ENCODE data around the gene C1QTNF9B. TPM values are rescaled to one million over a fixed set of nuclear protein-coding genes. Genes with fewer than 3 reads are reported as not detected.

The C1QTNF9B gene
- total and polyA plus RNA-seq, 2 of the 13 experiments (the other 11 are each of a cell fraction or from before 2014, with no cell fraction given): not detected

DNA sequence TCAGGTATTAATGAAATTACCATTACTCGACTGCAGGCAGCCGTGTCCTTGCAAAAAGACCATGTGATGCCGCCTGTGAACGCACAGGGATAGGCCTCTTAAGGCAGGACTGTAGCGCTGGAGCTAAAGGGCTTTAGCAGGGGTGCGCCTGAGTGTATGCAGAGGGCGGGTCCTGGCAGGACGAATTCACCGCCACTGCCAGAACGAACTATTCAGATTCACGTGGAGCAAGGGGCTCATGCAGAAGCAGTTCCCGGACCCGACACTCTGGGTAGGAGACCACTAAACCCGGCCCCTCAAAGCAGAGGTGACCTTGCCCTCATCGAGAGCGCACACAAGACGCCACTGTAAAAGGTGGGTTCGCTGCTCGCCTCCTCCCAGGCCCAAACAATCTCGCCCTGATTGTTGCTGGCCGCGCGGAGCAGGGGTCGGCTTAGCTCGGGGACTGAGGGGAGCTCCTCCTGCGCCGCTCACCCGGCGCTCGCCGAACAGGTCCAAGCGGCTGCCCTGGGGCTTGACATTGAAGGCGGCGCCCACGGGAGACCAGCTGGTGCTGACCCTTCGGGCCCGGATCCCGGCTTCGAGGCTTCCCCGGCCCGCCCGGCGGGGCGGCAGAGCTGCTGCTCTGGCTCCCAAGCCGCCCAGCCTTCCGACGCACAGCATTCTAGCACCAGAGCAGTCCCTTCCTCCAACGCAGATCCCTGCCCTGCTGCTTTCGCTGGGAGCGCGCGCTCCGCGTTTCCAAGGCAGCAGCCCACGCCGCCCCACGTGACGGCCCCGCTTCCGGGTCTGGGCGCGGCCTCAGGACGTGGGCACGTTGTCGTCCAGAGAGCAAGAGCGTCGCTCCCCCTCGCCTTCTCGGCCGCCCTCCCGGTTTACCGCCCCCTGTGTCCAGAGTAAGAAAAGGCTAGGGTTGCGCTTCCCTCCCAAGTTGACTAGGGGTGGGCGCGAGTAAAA is 8.4 kb downstream of the C1QTNF9B start, which contains the start of gene MIPEP (continued):
- TF ChIP-seq ZFX (CRISPR knock-in tag; IDR thresholded peaks at IDR 0.05; ENCODE audit: low read depth): peak; percentile 55
- peak; percentile 96 for TF ChIP-seq RFX3 (CRISPR knock-in tag; IDR thresholded peaks at IDR 0.05)
- no peak; the same call in 1 of the 2 replicates for TF ChIP-seq EHMT2 (IDR thresholded peaks at IDR 0.05; ENCODE audit: borderline replicate concordance, low read depth, low read length)
- no peak for TF ChIP-seq ZNF720 (CRISPR knock-in tag; IDR thresholded peaks at IDR 0.05)
- peak; percentile 88 for TF ChIP-seq SP4 (CRISPR knock-in tag; IDR thresholded peaks at IDR 0.05)
- TF ChIP-seq HDAC2 (CRISPR knock-in tag; IDR thresholded peaks at IDR 0.05): peak; percentile 87
- TF ChIP-seq, protein P1, sequence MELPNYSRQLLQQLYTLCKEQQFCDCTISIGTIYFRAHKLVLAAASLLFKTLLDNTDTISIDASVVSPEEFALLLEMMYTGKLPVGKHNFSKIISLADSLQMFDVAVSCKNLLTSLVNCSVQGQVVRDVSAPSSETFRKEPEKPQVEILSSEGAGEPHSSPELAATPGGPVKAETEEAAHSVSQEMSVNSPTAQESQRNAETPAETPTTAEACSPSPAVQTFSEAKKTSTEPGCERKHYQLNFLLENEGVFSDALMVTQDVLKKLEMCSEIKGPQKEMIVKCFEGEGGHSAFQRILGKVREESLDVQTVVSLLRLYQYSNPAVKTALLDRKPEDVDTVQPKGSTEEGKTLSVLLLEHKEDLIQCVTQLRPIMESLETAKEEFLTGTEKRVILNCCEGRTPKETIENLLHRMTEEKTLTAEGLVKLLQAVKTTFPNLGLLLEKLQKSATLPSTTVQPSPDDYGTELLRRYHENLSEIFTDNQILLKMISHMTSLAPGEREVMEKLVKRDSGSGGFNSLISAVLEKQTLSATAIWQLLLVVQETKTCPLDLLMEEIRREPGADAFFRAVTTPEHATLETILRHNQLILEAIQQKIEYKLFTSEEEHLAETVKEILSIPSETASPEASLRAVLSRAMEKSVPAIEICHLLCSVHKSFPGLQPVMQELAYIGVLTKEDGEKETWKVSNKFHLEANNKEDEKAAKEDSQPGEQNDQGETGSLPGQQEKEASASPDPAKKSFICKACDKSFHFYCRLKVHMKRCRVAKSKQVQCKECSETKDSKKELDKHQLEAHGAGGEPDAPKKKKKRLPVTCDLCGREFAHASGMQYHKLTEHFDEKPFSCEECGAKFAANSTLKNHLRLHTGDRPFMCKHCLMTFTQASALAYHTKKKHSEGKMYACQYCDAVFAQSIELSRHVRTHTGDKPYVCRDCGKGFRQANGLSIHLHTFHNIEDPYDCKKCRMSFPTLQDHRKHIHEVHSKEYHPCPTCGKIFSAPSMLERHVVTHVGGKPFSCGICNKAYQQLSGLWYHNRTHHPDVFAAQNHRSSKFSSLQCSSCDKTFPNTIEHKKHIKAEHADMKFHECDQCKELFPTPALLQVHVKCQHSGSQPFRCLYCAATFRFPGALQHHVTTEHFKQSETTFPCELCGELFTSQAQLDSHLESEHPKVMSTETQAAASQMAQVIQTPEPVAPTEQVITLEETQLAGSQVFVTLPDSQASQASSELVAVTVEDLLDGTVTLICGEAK (IDR thresholded peaks at IDR 0.05): no peak
- TF ChIP-seq, protein P1 (CRISPR knock-in tag; IDR thresholded peaks at IDR 0.05): no peak
- peak; percentile 68; the same call in 1 of the 2 replicates for TF ChIP-seq ZSCAN31 (CRISPR knock-in tag; IDR thresholded peaks at IDR 0.05; ENCODE audit: low read depth)
- no peak for TF ChIP-seq MTF2 (CRISPR knock-in tag; IDR thresholded peaks at IDR 0.05; ENCODE audit: borderline replicate concordance)
- TF ChIP-seq SPEN (CRISPR knock-in tag; IDR thresholded peaks at IDR 0.05; ENCODE audit: low read depth): peak; percentile 97
- TF ChIP-seq, protein P2, sequence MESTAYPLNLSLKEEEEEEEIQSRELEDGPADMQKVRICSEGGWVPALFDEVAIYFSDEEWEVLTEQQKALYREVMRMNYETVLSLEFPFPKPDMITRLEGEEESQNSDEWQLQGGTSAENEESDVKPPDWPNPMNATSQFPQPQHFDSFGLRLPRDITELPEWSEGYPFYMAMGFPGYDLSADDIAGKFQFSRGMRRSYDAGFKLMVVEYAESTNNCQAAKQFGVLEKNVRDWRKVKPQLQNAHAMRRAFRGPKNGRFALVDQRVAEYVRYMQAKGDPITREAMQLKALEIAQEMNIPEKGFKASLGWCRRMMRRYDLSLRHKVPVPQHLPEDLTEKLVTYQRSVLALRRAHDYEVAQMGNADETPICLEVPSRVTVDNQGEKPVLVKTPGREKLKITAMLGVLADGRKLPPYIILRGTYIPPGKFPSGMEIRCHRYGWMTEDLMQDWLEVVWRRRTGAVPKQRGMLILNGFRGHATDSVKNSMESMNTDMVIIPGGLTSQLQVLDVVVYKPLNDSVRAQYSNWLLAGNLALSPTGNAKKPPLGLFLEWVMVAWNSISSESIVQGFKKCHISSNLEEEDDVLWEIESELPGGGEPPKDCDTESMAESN (CRISPR knock-in tag; conservative IDR thresholded peaks at IDR 0.05): peak; percentile 80
- TF ChIP-seq ZBTB3 (CRISPR knock-in tag; IDR thresholded peaks at IDR 0.05; ENCODE audit: borderline replicate concordance, low read depth): no peak
- 0 out of 2 replicates have a peak, but pooled peaks have one; percentile 73 for TF ChIP-seq ARID2 (CRISPR knock-in tag; IDR thresholded peaks at IDR 0.05; ENCODE audit: borderline replicate concordance)
- peak; percentile 84 for TF ChIP-seq SALL2 (CRISPR knock-in tag; IDR thresholded peaks at IDR 0.05)
- peak; percentile 54 for TF ChIP-seq POLR2AphosphoS5 (IDR thresholded peaks at IDR 0.05; ENCODE audit: low read depth, low read length)
- 0 out of 2 replicates have a peak, but pooled peaks have one; percentile 81 for TF ChIP-seq ZNF713 (CRISPR knock-in tag; IDR thresholded peaks at IDR 0.05)
- TF ChIP-seq KAT8 (CRISPR knock-in tag; IDR thresholded peaks at IDR 0.05): peak; percentile 96

All from HepG2 (cell line).